Endothelial cell of umbilical vein (primary cell): Measurements from ENCODE around the gene THEMIS2. TPM values are rescaled to one million over a fixed set of nuclear protein-coding genes. Genes with fewer than 3 reads are reported as not detected.

Experiments used
- BruUV-seq: library from RNA; stranded (reverse); fragments of 400-500 nt; replicated peaks from 2 replicates; lab custom pipeline; 2021; lab: Mats Ljungman, UMichigan
- CTCF ChIA-PET: fragments of 300-600, 350-600 bp; sonication (Branson Sonifier 250); formaldehyde crosslinking; loops from one replicate; lab custom pipeline; 2021; ENCODE audit warnings: antibody characterized with exemption, inconsistent platforms; lab: Charles Lee
- POLR2A ChIA-PET: fragments of 300-600, 350-600 bp; sonication (Branson Sonifier 250); formaldehyde crosslinking; loops from one replicate; lab custom pipeline; 2021; ENCODE audit warnings: antibody characterized with exemption, inconsistent platforms; lab: Charles Lee
- DNase-seq: peaks from one replicate; pipeline ENCODE4 v3.0.0-alpha.2; 2011; ENCODE audit warnings: low read depth, low spot score
- FAIRE-seq: peaks from 2 replicates; lab custom pipeline; 2011; peaks lifted over from hg19 to GRCh38; lab: Jason Lieb, UNC
- H2AFZ ChIP-seq: 2 replicates; pipeline ENCODE4 v1.6.0; 2012; ENCODE audit warnings: low read depth, low read length, control low read depth, inconsistent platforms
- H3K27ac ChIP-seq: 2 replicates; pipeline ENCODE4 v1.5.1; 2011; ENCODE audit warnings: low read depth, mild to moderate bottlenecking, control low read depth, low read length, moderate library complexity; ENCODE audit not compliant: insufficient read depth
- H3K27me3 ChIP-seq, 2 experiments: 2 replicates each; pipeline versions ENCODE4 v1.6.0 to v1.6.1; 2011; ENCODE audit warnings: low read length in 2 of 2, mixed read lengths in 1 of 2; ENCODE audit not compliant: control insufficient read depth in 2 of 2, insufficient read depth in 2 of 2
- H3K36me3 ChIP-seq, 2 experiments: 2 replicates in 1 of 2; 3 replicates in 1 of 2; pipeline ENCODE4 v1.5.1; 2011; ENCODE audit warnings: low read length in 2 of 2, mild to moderate bottlenecking in 1 of 2, moderate library complexity in 1 of 2; ENCODE audit not compliant: control insufficient read depth in 2 of 2, insufficient read depth in 2 of 2; ENCODE audit errors: extremely low read depth in 1 of 2
- H3K4me1 ChIP-seq: 3 replicates; pipeline ENCODE4 v1.5.1; 2011; ENCODE audit warnings: mild to moderate bottlenecking, low read length; ENCODE audit not compliant: control insufficient read depth, insufficient read depth; ENCODE audit errors: extremely low read depth
- H3K4me2 ChIP-seq: 2 replicates; pipeline ENCODE4 v1.6.1; 2011; ENCODE audit warnings: low read length, control low read depth, mixed read lengths; ENCODE audit not compliant: insufficient read depth
- H3K4me3 ChIP-seq, 3 experiments: fragments of 200-600 bp in 1 of 3; sonication (generic), shearing (Covaris generic) in 1 of 3; replicated peaks in 1 of 3; 2 replicates each; pipeline ENCODE4 v1.5.1; 2011 to 2016; ENCODE audit warnings: control low read depth in 3 of 3, low read length in 3 of 3, mild to moderate bottlenecking in 2 of 3, inconsistent platforms in 1 of 3, low read depth in 1 of 3, moderate library complexity in 1 of 3; ENCODE audit not compliant: insufficient read depth in 1 of 3
- H3K79me2 ChIP-seq: 2 replicates; pipeline ENCODE4 v1.6.0; 2012; ENCODE audit warnings: low read length, inconsistent platforms; ENCODE audit not compliant: control insufficient read depth, insufficient read depth
- H3K9ac ChIP-seq: replicated peaks from 2 replicates; pipeline ENCODE3; 2011; ENCODE audit warnings: low read length, control low read depth; ENCODE audit not compliant: insufficient read depth; ENCODE audit errors: extremely low read depth
- H3K9me1 ChIP-seq: replicated peaks from 3 replicates; pipeline ENCODE4 v1.6.0; 2011; ENCODE audit warnings: mild to moderate bottlenecking, low read length; ENCODE audit not compliant: control insufficient read depth, insufficient read depth; ENCODE audit errors: extremely low read depth
- H3K9me3 ChIP-seq: replicated peaks from 2 replicates; pipeline ENCODE4 v1.5.1; 2012; ENCODE audit warnings: low read length, inconsistent platforms; ENCODE audit not compliant: control insufficient read depth, insufficient read depth
- H4K20me1 ChIP-seq: replicated peaks from 2 replicates; pipeline ENCODE3; 2011; ENCODE audit warnings: mild to moderate bottlenecking, low read length; ENCODE audit not compliant: control insufficient read depth, insufficient read depth; ENCODE audit errors: extremely low read depth
- CTCF ChIP-seq, 2 donors: IDR thresholded peaks; 1 replicate in 1 of 2; 2 replicates in 1 of 2; pipeline ENCODE4 v1.5.1; 2011; ENCODE audit warnings: low read length in 2 of 2, mild to moderate bottlenecking in 2 of 2, moderate library complexity in 2 of 2, control low read depth in 1 of 2, inconsistent platforms in 1 of 2, low read depth in 1 of 2; ENCODE audit not compliant: insufficient read depth in 1 of 2; ENCODE audit errors: extremely low read depth in 1 of 2
- EZH2 ChIP-seq: IDR thresholded peaks from 2 replicates; pipeline ENCODE4 v1.6.1; 2012; ENCODE audit warnings: borderline replicate concordance, low read depth, mild to moderate bottlenecking, moderate library complexity, low read length, inconsistent platforms; ENCODE audit not compliant: severe bottlenecking
- FOS ChIP-seq: IDR thresholded peaks from 2 replicates; pipeline ENCODE4 v1.6.1; 2011; ENCODE audit warnings: mild to moderate bottlenecking, low read length, moderate library complexity, borderline replicate concordance; ENCODE audit not compliant: insufficient read depth
- GATA2 ChIP-seq: IDR thresholded peaks from 2 replicates; pipeline ENCODE4 v1.7.0; 2011; ENCODE audit warnings: low read depth, mild to moderate bottlenecking, moderate library complexity, mixed read lengths, low read length; ENCODE audit not compliant: insufficient read length, insufficient read depth
- JUN ChIP-seq: IDR thresholded peaks from 2 replicates; pipeline ENCODE4 v1.6.1; 2011; ENCODE audit warnings: borderline replicate concordance, low read depth; ENCODE audit not compliant: insufficient read length, insufficient read depth
- MAX ChIP-seq: IDR thresholded peaks from 2 replicates; pipeline ENCODE4 v1.6.1; 2011; ENCODE audit not compliant: insufficient read depth, insufficient read length
- MYC ChIP-seq: IDR thresholded peaks from one replicate; pipeline ENCODE4 v1.6.1; 2011; ENCODE audit warnings: mild to moderate bottlenecking, low read depth, low read length
- POLR2A ChIP-seq: IDR thresholded peaks from 2 replicates; pipeline ENCODE4 v1.6.1; 2012; ENCODE audit warnings: low read depth, mild to moderate bottlenecking, control low read depth, low read length
- POLR2AphosphoS5 ChIP-seq: IDR thresholded peaks from 2 replicates; pipeline ENCODE4 v1.6.1; 2012; ENCODE audit warnings: low read depth, mild to moderate bottlenecking, control low read depth, low read length, moderate library complexity; ENCODE audit not compliant: insufficient read depth
- dilution Hi-C: fragments of 300-500 bp; cut with MboI; formaldehyde crosslinking; loops from one replicate; pipeline ENCODE4 v1.15.0; 2019; ENCODE audit warnings: low sequenced_read_pairs; ENCODE audit not compliant: extremely low pct_ligation_motif_present
- intact Hi-C: fragments of 100-400 bp; cut with micrococcal nuclease; formaldehyde crosslinking; loops from one replicate; pipeline ENCODE4 v1.10.0; 2022
- polyA plus RNA-seq, 4 experiments: library from polyadenylated mRNA; depleted of rRNA in 3 of 4; stranded (reverse) in 3 of 4; unstranded in 1 of 4; fragments of >200 nt; gene quantifications; 2 replicates each; pipeline versions ENCODE4 v1.2.1 to v1.2.3, GENCODE V29; 2011 to 2012; ENCODE audit warnings: missing spikeins in 1 of 4
- total RNA-seq: library from RNA; stranded (reverse); gene quantifications from 2 replicates; pipeline ENCODE4 v1.2.3, GENCODE V29; 2021

The THEMIS2 gene
- total and polyA plus RNA-seq, 2 donors (not counting 3 experiments of a cell fraction or from before 2014, with no cell fraction given), result 11.1 to 15.7 TPM

- FAIRE-seq, result no peak
- H3K4me2 ChIP-seq, result no peak overlapping the region
- no peaks in the 10 kb centered on the region for H3K4me1 ChIP-seq
- H3K27me3 ChIP-seq, result no peaks in the 10 kb centered on the region
- no peaks in the 10 kb centered on the region for H3K9me1 ChIP-seq
- dilution Hi-C loops (no loop called here), intact Hi-C loops (no loop called here)
- ChIA-PET POLR2A (no interaction called here), CTCF (interaction anchor here (0.7 to 1.3 kb wide), 3 partner anchors 18 to 88 kb away, joined by 3 read pairs; no protein-coding TSS in a partner anchor)
- no peaks in the 10 kb centered on the region for H4K20me1 ChIP-seq
- H2AFZ ChIP-seq, result no peak overlapping the region
- TF ChIP-seq POLR2AphosphoS5 (no peak), MAX (no peak), JUN (no peak), EZH2 (no peak), POLR2A (no peak), GATA2 (no peak), MYC (no peak), CTCF (IDR thresholded peaks at IDR 0.05; ENCODE audit: extremely low read depth in 1 of 2, insufficient read depth in 1 of 2, low read depth in 1 of 2, low read length in 2 of 2) (no peak), FOS (no peak)
- DNase-seq, result no peak
- no peaks in the 10 kb centered on the region for H3K79me2 ChIP-seq
- no peak overlapping the region for H3K4me3 ChIP-seq
- no peak overlapping the region for H3K9ac ChIP-seq
- H3K9me3 ChIP-seq, result no peaks in the 10 kb centered on the region
- peaks cover 12 to 22% of the 10 kb centered on the region in 2 experiments for H3K36me3 ChIP-seq
- H3K27ac ChIP-seq, result no peak overlapping the region
- no TSS peak for BruUV-seq
These were observed 19.0 kb downstream of the THEMIS2 start for GRCh38 chr1:27891196-27891889.
